ENCODE measurements around the gene MYOD1.

The MYOD1 gene

DNA sequence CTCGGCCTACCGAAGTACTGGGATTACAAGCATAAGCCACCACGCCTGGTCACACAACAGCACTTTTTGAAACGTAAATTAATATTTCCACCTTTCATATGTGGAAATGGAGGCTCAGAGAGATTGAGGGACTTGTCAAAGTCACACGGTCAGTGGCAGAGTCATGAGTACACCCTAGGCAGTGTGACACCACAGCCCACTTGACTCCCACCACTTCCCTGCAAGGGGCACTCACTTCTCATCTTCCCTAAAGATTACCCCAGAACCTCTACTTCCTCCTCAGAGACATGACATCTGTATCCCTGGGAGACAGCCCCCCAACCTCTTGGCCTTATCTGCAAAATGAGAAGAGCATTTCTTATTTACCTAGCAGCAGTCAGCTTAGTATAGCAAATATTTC, 16.5 kb upstream of the MYOD1 start:
- DNase-seq (ENCODE audit: low read depth): no peak

DNA sequence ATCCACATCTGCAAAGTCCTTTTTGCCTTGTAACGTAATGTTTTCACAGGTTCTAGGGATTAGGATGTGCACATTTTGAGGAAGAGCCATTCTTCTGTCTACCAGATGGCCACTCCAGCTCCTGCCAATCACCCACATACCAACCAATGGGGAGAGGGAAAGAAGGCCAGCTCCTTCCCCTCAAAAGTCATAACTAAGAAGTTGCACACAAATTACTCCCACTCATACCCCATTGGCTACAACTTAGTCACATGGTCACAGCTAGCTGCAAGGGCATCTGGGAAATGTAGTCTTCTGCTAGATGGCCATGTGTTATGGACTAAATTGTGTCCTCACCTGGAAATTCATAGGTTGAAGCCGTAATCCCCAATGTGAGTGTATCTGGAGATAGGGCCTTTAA, 15.4 kb upstream of the MYOD1 start:
- DNase-seq (ENCODE audit: low read depth): no peak

DNA sequence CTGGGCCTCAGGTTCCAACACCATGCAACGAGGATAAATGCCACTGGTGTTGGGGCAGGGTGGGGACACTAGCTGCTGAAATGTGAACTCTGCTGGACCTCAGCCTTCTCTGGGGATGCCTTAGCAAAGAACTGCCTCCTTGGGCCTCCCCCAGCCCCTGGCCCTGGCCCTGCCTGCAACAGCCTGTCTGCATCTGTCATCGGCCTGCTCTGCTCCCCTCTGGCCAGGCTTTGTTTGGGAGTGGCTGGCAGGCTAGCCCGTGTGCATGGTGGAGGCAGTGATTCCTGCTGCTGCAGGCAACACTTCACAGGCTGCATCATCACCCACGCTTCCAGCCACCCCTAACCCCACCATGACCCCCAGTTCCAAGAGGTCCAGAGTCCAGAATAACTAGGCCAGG, 11.5 kb upstream of the MYOD1 start:
- DNase-seq (ENCODE audit: low read depth): no peak

GRCh38 chr11:17711836-17712235, 7.5 kb upstream of the MYOD1 start:
- DNase-seq (ENCODE audit: low read depth): no peak

DNA sequence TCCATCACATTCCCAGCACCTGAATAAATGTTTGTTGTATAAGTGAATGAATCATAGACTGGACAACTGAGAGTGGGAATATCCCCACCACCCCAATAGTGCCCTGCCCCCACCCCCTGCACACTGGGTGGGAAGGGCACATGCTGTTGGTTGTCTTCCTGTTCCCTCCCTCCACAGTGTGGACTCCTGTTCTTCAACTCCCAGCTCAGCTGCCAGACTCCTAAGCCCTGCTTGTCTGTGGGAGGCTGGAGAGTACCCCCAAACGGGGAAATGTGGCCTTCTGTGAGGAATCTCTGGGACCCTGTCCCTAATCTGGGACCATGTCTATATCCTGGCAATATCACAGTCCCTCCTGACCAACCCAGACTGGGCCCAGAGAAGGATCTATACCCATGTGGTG, 5.5 kb upstream of the MYOD1 start:
- DNase-seq (ENCODE audit: low read depth): no peak

DNA sequence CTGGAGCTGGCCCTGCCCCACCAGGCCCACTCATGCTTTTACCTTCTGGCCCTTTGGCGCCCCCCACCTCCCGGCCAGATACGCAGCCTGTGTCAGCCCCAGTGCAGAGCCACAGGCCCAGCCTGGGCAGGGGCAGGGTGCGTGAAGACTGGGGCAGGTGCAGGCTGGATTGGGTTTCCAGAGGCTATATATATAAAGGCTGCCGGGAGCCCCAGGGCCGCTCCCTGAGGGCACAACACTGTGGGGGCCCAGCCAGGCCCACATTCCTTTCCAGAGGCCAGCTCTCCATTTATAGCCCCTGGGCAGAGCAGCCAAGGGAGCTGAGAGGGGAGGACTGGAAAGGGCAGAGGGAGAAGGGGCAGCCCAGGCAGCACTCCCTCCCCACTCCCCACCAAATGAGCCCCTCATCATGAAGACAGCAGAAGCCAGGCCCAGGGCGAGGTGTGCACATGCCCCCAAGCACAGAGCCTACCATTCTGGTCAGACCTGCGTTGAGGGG, 5.0 kb upstream of the MYOD1 start:
- no peak for DNase-seq (ENCODE audit: low read depth)

- DNase-seq (ENCODE audit: low read depth): no peak
Measured at GRCh38 chr11:17714870-17715269, 4.5 kb upstream of the MYOD1 start.

DNA sequence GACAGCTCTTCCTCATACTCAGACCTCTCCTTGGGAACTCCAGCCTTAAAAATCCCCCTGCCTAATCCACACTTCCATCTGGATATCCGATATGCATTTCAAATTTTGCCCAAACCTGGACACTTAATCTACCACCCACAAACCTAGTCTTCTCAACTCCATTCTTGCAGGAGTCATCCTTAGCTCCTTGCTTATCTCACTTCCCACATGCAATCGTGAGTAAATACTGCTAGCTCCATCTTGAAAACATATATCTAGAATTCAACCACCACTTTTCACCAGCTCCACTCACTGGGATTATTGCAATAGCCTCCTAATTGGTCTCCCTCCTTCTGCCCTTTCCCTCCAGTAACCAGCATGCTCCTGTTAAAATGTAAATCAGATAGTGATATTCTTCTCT, 2.6 kb upstream of the MYOD1 start:
- no peak for DNase-seq (ENCODE audit: low read depth)

DNA sequence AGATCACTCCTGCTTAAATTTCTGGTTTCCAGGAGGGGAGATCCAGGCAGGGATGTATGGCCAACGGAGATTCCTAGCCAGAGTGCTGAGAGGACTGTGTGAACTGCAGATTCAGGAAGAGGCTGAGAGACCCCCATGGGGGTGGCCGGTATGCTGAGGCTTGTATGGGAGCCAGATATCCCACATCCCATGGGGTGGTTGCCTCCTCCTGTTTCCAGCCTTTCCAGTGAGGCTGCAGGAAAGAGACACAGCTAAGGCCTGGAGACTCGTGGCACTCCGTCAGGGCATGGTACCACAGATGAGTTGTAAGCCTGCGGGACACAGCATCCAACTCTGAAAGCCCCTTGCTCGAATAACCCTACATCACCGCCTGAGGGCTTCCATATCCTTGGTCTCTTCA, 1.4 kb upstream of the MYOD1 start:
- DNase-seq (ENCODE audit: low read depth): no peak

DNA sequence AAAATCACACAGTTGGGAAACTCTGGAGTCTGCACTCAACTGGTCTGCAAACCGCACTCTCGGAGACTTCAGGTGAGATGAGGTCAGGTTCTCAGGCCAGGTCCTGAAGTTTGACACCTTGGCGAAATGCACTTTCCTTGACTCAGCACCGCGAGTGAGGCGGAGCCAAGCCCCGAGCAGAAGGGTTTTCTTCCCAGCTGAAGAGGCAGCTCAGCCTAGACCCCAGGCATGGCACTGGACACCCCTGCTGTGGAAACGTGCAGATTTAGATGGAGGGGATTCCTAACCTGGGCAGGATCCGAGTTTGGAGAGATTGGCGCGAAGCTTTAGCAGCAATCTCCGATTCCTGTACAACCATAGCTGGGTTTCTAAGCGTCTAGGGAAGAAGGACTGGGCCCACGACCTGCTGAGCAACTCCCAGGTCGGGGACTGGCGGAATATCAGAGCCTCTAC, 835 bp upstream of the MYOD1 start:
- no peak for DNase-seq (ENCODE audit: low read depth)

DNA sequence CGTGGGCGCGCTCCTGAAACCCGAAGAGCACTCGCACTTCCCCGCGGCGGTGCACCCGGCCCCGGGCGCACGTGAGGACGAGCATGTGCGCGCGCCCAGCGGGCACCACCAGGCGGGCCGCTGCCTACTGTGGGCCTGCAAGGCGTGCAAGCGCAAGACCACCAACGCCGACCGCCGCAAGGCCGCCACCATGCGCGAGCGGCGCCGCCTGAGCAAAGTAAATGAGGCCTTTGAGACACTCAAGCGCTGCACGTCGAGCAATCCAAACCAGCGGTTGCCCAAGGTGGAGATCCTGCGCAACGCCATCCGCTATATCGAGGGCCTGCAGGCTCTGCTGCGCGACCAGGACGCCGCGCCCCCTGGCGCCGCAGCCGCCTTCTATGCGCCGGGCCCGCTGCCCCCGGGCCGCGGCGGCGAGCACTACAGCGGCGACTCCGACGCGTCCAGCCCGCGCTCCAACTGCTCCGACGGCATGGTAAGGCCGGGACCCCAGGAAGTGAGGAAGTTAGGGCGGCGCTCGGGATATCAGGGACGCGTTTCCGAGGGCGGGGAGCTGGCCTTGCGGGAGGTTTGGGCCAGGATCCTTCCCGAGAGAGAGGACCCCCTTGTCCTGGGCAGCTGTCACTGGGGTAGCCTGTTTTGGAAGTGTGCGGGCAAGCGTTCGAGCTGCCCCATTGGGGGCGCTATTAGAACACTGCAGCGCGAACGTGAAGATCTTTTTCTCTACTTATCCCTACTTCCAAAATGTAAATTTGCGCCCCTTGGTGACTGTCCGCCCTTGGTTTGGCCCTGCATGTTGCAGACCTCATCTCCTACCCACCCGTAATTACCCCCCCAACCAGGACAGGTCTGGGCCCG, 796 bp downstream of the MYOD1 start:
- DNase-seq (ENCODE audit: low read depth): no peak

DNA sequence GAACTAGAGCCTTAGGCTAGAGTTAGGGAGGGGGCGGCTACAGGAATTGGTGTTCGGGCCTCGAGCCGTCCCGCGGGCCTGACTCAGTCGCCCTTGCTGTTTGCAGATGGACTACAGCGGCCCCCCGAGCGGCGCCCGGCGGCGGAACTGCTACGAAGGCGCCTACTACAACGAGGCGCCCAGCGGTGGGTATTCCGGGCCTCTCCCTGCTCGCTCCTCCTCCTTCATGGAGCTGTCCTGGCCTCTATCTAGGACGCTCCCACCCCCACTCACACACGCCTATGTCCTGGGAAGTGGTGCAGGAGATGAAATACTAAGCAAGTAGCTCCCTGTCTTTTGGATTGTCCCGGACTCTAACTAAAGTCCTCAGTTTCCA, 1.4 kb downstream of the MYOD1 start:
- DNase-seq (ENCODE audit: low read depth): no peak

GRCh38 chr11:17721242-17721999, 2.0 kb downstream of the MYOD1 start:
- DNase-seq (ENCODE audit: low read depth): no peak

DNA sequence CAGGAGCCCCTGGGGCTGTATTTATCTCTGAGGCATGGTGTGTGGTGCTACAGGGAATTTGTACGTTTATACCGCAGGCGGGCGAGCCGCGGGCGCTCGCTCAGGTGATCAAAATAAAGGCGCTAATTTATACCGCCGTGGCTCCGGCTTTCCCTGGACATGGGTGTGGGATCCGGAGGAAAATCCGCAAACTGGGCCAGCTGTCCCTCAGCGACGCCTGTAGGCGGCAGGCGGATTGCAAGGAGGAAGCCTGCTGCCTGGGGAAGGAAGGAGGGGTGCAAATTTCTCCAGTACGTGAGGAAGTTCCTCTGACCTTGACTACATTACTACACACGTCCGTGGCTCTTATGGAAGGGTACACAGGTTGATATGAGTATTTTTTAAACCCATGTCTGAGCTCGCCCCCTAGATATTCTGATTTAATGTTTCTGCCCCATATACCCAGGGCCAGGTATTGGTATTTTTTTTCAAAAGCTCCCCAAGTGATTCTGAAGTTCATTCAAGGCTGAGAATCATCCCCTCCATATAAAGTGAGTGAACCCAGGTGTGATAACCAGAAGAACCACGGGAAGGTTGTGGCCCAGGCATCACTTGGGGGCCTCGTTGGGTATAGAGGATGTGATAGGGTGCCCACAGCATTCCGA, 2.8 kb downstream of the MYOD1 start:
- DNase-seq (ENCODE audit: low read depth): no peak

GRCh38 chr11:17724020-17724908, 4.9 kb downstream of the MYOD1 start:
- DNase-seq (ENCODE audit: low read depth): no peak

DNA sequence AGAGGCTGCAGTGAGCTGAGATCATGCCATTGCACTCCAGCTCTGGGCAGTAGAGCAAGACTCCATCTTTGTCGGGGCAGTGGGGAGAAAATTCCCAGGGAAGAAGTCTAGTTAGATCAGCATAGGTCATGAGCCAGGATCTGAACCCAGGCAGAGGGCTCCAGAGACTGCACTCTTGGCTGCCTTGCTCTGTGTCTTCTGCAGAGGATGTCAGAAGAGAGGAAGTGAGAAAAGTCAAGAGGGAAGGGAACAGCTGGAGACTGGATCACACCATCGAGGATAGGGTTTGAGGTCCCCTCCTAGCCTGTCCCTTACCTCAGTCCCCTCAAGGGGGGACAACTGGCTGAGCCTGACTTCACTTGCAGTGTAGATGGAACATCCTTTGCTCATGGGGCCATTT, 5.8 kb downstream of the MYOD1 start:
- DNase-seq (ENCODE audit: low read depth): no peak

DNA sequence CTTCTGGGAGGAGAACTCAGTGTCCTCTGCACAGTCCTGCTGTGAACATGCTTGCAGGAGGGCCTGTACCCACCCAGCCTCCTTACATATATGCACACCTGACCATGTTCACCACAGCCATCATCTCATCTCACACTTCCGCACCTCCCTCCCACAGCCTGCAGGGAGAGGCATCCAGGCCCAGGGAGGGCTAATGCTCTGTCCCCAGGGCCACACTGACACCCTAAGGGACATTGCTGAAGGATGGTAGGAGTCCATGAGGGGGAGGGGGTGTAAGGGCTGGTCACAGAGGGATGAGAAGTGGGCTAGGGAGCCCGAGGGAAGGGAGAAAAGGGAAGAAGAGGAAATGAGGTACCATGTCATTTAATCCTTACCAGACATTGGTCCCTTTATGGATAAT, 10.8 kb downstream of the MYOD1 start:
- DNase-seq (ENCODE audit: low read depth): no peak

DNA sequence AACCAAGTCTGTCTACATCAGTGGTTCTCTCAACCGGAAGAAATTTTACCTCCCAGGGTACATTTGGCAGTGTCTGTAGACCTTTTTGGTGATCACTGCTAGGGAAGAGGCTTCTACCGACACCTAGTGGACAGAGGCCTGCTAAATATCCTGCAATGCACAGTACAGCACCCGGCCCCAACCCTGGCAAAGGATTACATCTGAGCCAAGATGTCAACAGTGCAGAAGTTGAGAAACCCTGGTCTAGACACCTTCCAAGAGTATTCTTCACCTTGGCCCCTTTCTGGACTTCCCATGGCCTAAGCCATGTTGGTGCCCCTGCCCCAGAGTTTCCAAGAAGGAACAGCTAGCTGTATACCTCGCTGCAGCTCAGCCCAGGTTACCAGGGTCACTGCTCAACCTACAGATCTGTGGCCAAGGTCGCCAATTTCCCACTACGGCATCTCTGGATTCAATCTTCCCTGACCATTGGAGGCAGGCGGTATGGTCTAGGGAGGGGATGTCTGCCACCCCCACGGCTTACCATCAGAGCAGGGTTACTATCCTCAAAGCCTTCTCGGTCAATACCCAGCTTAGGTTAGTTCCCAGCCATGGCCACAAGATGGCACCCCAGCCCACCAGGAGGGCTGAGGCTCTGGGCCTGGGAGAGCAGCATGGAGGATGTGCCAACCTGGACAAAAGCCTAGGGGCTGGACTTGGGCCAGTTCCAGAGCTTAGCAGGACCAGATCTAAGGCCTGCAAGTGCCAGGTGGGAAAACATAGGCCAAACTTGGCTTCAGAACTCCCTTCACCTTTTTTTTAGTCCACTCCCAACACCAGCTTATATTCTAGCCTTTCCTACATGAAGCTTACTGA, 11.5 kb downstream of the MYOD1 start:
- peak; percentile 3 for DNase-seq (ENCODE audit: low read depth)

- DNase-seq (ENCODE audit: low read depth): no peak
Measured at GRCh38 chr11:17733261-17733660, 13.9 kb downstream of the MYOD1 start.

- no peak for DNase-seq (ENCODE audit: low read depth)
Measured at GRCh38 chr11:17734418-17734911, 15.1 kb downstream of the MYOD1 start, which contains the start of gene KCNC1. Gene KCNC1, plus strand, starts transcription at chr11:17734781. Its CDS starts 1,222 bp downstream, at chr11:17736003.

Data from stimulated activated CD4-positive, alpha-beta T cell treated with anti-CD3 and anti-CD28 coated beads, Interleukin-2, amount 100 ng/mL, for 4 hours (primary cell).